Stimulated activated naive CD8-positive, alpha-beta T cell treated with anti-CD3 and anti-CD28 coated beads, Interleukin-15, Interleukin-2, amounts not matched to agents 100 U/mL and 50 U/mL, for 24 hours (primary cell): Measurements from ENCODE around the gene CBFA2T3.

Experiments
- ATAC-seq: fragments of 150-1000 bp; cut with Tn5 transposase; one replicate; pipeline ENCODE4 v1.10.0; 2021
- DNase-seq: peaks from one replicate; pipeline ENCODE4 v3.0.0; 2021

Gene CBFA2T3

GRCh38 chr16:88961011-88961410 is 16.0 kb downstream of the CBFA2T3 start:
- DNase-seq (no peak), ATAC-seq (no peak)

- ATAC-seq (no peak), DNase-seq (no peak)
Observed at GRCh38 chr16:88960516-88960915, 16.5 kb downstream of the CBFA2T3 start.

GRCh38 chr16:88959022-88959421 is 18.0 kb downstream of the CBFA2T3 start:
- DNase-seq (no peak), ATAC-seq (no peak)

GRCh38 chr16:88957887-88958577 is 19.0 kb downstream of the CBFA2T3 start:
- DNase-seq (no peak), ATAC-seq (peak; percentile 45)

GRCh38 chr16:88957433-88957767 is 19.6 kb downstream of the CBFA2T3 start:
- no peak for ATAC-seq

GRCh38 chr16:88956546-88957432 is 20.2 kb downstream of the CBFA2T3 start:
- DNase-seq (no peak), ATAC-seq (no peak)

More at GRCh38 chr16:88957433-88957767, 19.6 kb downstream of the CBFA2T3 start:
- no peak for DNase-seq

- ATAC-seq (no peak), DNase-seq (no peak)
Observed at GRCh38 chr16:88955906-88956305, 21.1 kb downstream of the CBFA2T3 start.

- DNase-seq (no peak), ATAC-seq (no peak)
Observed at GRCh38 chr16:88953003-88953690, 23.9 kb downstream of the CBFA2T3 start.

GRCh38 chr16:88951989-88952388 is 25.0 kb downstream of the CBFA2T3 start:
- DNase-seq, result no peak
- ATAC-seq, result no peak

- DNase-seq, result no peak
- no peak for ATAC-seq
Observed at GRCh38 chr16:88951501-88951900, 25.5 kb downstream of the CBFA2T3 start.

GRCh38 chr16:88948781-88949490 is 28.1 kb downstream of the CBFA2T3 start:
- DNase-seq, result no peak
- no peak for ATAC-seq

- ATAC-seq (no peak), DNase-seq (no peak)
Observed at GRCh38 chr16:88945473-88945872, 31.5 kb downstream of the CBFA2T3 start.

GRCh38 chr16:88943741-88944140 is 33.3 kb downstream of the CBFA2T3 start:
- no peak for ATAC-seq

GRCh38 chr16:88943131-88943664 is 33.8 kb downstream of the CBFA2T3 start:
- ATAC-seq (no peak), DNase-seq (no peak)

More at GRCh38 chr16:88943741-88944140, 33.3 kb downstream of the CBFA2T3 start:
- no peak for DNase-seq

- ATAC-seq (no peak), DNase-seq (peak; percentile 80)
Observed at GRCh38 chr16:88941913-88942909, 34.8 kb downstream of the CBFA2T3 start.

- DNase-seq (no peak), ATAC-seq (no peak)
Observed at GRCh38 chr16:88940862-88941817, 35.9 kb downstream of the CBFA2T3 start.

- DNase-seq (no peak), ATAC-seq (no peak)
Observed at GRCh38 chr16:88939972-88940861, 36.8 kb downstream of the CBFA2T3 start.

GRCh38 chr16:88939245-88939971 is 37.6 kb downstream of the CBFA2T3 start:
- DNase-seq, result no peak
- ATAC-seq, result no peak
